GM19463 (cell line): ENCODE measurements around the gene TTLL4.

ENCODE experiments used
- ATAC-seq: cut with Tn5 transposase; IDR thresholded peaks from one replicate; pipeline ENCODE4 v1.9.1; 2021; ENCODE audit warnings: mild to moderate bottlenecking, moderate library complexity; ENCODE audit not compliant: unreplicated experiment

TTLL4 gene

DNA sequence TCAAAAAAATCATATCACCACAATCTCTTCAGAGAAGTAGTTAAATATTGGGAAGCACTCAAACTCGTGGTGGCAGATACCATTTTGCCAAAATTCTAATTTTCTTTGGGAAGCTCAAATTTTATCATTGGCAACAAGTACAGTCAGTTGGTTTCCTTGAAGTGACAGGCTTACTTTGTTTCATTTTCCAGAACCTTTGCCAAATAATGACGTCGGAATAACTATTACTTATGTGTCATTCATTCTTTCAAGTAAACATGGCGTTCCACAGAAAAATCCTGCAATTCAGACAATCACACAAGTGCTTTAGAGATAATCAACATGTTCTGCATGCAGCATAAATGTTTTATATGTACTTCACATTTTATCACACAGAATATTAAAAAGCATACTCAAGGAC is 5.4 kb downstream of the TTLL4 start:
- no peak for ATAC-seq

DNA sequence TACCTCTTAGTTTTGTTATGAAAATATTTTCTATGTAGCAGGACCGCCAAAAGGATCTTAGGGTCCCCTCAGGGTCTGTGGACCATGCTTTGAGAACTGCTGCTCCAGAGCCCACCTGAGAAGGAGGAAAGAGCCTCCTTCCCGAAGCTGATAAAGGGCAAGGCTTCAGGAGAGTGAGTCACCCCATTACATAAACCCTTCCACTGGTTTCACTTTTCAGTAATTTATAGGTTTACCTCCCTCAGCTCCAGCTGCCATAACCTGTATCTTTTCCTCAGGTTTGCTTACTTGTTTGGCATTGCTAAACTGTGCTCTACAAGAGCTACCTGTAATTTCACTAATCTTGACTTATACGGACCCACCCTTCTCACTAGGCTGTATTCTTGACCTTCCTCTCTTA is 6.6 kb downstream of the TTLL4 start:
- no peak for ATAC-seq

DNA sequence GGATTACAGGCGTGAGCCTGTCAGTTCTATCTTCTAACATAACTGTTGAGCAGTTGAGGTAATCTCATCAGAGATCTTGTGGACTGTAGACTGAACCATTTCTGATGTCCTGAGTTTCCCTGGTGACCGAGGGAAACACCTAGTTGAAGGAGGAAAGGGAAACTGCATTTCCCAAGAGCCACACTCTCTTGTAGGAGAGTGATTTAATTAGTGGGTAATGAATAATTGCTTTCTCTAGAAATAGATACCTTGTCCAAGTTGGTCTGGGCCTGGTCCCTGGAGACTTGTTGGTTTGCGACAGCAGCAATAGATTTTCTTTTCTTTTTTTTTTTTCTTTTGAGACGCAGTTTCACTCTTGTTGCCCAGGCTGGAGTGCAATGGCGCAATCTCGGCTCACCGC is 7.4 kb downstream of the TTLL4 start:
- no peak for ATAC-seq

DNA sequence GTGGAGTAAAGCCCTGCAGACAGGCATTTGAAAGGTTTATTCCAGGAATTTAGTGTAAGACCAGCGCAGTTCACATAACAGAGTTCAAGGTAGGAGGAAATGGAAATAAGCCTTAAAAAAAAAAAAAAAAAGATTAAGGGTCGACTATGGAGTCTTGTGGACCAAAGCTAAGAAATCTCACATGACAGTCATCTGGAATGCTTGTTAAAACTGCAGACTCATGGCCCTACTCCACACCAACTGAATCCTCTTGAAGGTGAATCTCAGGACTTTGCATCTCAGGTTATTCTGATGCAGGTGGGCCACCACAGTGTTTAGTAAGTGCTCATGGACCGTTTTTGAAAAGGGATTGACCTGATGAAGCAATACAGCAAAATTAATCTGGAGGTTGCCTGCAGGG is 8.8 kb downstream of the TTLL4 start:
- ATAC-seq = no peak

DNA sequence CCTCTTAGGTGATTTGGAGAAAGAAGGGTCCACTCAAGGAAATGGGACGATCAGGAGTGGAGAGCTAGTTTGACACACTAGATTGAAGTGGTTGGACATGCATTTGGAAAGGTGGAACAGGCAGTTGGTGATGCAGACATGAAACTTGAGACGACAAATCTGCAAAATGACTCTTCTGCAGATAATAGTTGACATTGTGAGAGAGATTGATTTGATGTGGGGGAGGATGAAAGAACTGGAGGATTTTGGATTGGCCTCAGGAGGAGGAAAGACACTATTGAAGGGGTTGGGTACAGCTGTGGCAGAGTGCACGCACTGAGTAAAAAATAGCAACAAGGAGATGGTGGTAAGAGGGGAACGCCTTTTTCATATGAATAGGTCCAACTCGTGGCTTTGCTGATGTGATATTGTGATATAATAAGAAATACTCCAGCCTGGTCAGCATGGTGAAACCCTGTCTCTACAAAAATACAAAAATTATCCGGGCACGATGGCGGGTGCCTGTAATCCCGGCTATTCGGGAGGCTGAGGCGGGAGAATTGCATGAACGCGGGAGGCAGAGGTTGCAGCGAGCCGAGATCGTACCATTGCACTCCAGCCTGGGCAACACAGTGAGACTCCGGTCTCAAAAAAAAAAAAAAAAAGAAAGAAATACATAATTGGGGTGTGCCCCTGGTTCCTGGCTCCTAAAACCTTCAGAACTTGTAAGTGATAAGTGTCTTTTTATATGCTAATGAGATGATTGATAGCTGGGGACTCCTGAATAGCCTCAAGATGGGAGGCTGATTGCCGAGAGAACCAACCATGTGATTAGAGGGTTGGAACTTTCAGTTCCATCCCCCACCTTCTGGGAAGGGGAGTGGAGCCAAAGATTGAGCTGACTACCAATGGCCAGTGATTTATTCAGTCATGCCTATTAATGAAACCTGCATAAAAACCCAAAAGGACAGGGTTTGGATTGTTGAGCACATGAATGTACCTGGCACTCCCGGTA is 9.7 kb downstream of the TTLL4 start:
- ATAC-seq = no peak

DNA sequence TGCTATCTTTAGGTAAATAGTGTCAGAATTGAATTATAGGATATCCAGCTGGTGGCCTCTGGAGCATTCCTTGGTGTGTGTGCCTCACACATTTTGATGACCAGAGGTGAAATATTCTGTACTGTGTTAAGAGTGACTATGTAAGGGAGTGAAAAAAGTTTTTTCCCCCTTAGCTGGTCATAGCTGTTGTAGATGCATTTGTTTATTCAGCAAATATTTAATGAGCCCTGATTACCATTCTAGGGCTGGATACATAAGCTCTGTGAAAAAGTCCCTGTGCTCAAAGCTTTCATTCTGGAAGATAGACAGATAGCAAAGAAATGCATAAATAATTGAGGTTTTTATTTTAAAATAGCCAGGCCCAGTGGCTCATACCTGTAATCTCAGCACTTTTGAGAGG is 10.9 kb downstream of the TTLL4 start:
- ATAC-seq = no peak

DNA sequence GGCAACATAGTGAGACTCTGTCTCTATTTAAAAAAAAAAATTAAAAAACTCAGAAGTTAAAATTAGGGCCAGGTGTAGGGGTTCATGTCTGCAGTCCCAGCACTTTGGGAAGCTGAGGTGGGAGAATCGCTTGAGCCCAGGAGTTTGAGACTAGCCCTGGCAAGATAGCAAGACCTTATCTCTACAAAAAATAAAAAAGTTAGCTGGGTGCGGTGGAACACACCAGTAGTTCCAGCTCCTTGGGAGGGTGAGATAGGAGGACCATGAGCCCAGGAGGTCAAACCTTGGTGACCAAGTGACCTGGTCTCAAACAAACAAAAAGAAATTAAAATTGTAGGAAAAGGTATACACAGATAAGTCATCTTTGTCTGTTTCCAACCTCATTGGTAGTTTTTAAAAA is 11.3 kb downstream of the TTLL4 start:
- ATAC-seq = no peak

DNA sequence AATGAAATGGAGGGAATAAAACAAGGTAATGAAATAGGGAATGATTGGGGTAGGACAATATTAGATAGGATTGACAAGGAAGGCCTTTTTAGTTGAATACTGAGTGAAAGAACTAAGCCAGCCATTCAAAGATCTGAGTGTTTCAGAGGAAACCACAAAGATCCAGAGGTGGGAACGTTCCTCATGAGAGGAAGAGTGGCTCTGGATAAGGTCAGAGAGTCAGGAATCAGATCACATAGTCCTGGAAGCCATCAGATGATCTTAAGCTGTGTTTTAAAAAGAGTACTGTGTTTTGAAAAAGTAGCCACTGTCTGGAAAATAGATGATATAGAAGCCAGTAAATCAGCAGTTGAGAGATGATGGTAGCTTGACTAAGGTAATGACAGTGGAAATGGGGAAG is 11.8 kb downstream of the TTLL4 start:
- ATAC-seq = no peak

DNA sequence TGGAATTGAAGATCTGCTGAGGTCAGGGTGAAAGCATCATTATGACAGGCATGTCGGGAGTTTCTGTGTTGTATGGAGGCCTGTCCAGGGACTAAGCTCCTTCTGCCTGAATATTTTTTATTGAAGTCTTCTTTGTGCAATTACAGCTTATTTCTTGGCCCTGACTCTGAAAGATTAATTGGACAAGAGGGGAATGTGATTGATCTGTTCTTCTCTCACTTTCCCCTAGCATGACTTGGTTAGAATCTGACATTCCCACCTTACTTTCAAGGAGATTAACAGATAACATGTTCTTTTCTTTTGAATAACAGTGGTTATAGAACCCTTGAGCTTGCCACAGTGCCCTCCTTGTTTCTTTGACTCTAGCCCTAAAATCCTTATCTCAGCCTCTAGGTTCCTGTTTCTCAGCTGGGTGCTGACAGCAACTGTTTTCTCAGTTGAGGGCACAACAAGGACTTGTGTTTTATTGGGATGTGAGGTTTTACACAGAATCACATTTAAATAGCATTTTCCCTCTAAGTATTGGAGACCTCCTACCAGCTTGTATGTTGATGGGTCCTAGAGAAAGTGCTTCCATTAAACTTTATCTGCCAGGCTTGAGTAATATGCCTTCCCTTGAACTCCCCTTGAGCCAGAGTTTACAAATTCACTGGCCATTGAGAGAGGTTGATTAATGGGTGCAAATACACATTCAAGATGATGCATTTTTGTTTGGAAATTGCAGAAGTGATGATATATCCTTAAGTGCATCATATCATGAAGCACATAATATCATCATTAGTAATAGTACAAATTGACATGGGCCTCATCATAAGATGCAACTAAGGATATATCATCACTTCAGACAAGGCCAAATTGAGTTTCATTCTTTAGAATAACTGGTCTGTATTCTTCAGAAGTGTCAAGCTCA is 12.5 kb downstream of the TTLL4 start:
- no peak for ATAC-seq

DNA sequence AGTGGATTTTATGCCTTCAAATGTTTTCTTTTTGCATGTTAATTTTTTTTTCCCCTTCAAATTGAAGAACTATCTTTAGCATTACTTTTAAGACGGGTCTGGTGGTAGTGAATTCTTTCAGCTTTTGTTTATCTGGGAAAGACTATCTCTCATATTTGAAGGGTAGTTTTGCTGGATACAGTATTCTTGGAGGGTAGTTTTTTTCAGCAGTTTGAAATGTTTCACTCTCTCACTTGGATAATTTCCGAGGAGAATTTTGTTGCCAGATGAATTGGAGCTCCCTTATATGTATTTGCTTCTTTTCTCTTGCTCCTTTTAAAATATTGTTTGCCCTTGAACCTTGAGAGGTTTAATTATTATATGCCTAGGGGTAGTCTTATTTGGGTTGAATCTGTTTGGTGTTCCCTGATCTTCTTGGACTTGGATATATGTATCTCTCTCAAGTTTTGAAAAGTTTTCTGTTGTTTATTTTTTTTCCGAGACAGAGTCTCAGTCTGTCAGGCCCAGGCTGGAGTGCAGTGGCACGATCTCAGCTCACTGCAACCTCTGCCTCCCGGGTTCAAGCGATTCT is 15.5 kb downstream of the TTLL4 start:
- ATAC-seq = no peak

DNA sequence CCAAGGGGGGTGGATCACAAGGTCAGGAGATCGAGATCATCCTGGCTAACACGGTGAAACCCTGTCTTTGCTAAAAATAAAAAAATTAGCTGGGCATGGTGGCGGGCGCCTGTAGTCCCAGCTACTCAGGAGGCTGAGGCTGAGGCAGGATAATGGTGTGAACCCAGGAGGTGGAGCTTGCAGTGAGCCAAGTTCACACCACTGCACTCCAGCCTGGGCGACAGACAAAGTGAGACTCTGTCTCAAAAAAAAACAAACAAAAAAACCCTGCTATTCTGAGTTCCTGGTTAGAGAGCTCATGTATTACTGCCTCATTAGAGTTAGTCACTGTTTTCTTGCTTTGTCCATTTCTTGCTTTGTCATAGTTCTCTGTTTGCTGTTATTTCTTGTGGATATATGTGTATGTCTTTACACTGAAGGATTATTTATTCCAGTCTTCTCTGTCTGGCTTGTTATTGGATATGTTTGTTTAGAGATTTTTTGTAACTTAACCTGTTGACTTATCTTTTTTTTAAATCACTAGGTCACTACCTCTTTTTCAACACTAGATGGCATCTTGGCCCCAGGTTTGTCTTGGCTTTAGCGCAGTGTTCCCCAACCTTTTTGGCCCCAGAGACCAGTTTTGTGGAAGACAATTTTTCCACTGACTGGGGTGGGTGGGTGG is 17.0 kb downstream of the TTLL4 start:
- ATAC-seq = no peak

DNA sequence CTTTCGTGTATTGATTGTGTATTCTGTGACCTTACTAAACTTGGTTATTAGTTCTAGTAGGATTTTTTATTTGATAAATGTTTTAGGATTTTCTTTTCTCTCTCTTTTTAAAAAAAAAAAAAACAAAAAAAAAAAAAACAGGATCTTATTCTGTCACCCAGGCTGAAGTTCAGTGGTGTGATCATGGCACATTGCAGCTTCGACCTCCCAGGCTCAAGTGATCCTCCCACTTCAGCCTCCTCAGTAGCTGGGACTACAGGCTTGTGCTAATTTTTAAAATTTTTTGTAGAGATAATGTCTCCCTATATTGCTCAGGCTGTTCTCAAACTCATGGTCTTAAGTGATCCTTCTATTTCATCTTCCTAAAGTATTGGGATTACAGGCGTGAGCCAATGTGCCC is 19.0 kb downstream of the TTLL4 start:
- no peak for ATAC-seq

DNA sequence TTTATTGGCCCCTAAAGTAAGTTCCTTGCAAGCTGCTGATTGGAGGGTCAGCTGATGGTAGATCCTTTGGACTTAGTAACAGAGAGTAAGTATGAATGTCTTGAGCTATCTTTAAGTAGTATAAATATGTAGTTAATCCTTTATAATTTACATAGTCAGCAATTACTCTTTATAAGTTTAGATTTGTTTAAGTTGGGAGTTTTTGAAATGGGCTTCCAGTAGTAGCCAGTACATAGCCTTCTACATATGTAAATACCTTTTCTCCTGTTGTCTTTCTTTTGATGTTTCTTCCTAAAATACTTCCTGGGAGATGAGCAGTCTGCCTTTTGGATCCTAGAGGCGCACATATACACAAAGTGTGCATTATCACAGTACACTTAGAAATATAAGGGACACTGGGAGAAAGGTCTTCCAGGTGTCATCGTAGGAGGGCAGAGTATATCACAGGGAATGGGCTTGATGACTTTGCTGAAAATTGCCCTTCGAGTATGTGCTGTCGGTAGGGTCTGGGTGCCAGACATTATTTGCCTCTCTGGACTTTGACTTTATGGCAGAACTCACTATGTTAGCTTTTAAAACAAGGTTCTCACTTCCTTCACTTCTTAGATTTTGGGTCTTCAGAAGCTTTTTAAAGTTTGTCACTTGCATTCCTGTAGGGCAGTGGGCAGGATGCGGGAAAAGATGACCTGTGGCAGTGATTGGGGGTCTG is 21.6 kb downstream of the TTLL4 start:
- ATAC-seq = no peak

DNA sequence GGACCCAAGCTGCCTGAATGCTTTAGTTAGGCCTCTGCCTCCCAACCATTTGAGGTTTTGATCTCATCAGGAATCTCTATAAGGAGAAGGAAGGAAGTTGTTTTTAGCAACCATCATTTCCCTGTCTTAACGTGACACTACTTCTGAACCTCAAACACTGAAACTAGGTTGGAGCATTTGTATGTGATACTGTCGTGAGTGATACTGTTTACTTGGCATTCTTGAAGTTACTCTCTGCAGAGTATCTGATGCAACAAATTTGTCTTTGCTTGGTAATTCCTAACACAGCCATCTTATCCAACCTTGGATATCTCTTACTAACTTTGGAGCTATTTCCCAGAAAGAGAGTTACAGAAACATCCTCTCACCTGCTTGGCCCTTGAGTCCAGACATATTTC is 22.1 kb downstream of the TTLL4 start:
- no peak for ATAC-seq

DNA sequence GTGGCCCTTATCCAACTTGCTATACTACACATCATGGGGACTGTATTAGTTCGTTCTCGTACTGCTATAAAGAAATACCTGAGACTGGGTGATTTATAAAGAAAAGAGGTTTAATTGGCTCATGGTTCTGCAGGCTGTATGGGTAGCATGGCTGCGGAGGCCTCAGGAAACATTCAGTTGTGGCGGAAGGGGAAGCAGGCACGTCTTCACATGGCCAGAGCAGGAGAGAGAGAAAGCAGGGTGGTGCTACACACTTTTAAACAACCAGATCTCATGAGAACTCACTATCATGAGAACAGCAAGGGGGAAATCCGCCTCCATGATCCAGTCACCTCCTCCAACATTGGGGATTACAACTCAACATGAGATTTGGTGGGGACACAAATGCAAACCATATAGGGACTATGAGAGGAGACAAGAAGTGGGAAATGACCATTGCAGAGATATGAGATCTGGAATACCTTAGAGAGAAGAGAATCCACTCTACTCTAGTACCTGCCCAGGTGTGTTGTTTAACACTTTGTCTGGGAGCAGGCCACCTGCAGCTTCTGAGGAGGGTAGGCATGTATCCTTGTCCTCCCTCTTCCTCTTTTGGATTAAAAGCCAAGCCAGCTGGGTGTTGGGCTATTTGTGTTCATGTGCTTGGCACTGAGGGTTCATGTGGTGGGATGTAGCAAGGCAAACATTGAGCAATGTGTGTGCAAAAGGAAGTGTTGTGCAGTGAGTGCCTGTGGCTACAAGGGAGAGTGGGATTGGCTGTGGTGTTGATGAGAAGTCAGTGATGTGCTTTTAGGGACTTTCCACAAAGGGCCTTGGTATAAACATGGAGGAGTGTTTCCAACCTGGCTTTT is 22.8 kb downstream of the TTLL4 start:
- peak; percentile 90 for ATAC-seq

DNA sequence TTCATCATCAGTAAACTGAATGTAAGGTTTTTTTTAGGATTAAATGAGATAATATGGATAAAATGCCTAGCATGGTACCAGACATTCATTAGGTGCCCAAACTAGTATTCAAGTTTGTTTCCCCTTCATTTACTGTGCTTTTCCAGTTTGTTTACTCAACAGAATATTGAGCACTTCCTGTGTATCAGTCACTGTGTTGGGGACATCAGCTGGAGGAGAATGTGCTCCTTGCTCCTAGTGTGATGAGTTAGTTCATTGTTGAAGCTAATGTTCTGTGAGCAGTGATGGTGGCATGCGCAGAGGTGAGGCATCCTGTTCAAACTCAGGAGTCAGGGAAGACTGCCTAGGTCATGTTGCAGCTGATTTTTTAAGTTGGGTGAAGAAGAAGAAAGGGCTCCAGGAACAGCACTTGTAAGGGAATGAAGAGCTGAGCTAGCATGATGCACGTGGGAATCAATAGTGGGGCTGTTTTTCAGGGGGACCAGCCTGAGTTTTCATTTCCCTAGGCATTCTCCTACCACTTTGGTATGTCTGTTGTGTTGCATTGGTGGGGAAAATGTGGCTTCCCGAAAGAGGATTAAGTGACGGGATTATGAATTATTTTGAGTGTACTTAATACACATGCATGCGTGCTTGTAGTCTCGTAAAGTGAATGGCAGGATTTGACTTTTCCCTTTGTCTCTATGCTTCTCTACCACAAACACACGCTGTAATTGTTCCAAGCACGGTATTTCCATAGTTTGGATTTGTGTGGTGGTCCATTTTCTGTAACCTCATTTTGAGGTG is 23.7 kb downstream of the TTLL4 start:
- ATAC-seq = no peak

DNA sequence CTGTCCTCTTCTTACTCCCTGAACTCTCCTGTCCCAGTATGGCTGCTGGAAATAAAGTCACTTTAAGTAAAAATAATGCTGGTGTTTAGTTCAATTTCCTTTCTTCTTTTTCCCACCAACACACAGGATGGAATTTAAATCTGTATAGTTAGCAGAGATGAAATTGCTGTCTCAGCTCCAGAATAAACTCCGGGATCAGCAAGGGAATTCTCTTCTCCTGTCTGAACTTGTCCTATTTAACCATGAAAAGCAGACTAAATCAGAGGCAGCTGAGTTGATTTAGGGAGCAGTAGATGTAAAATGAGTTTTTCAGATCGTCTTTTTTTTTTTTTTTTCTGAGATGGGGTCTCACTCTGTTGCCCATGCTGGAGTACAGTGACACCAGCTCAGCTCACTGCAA is 25.9 kb downstream of the TTLL4 start:
- no peak for ATAC-seq

DNA sequence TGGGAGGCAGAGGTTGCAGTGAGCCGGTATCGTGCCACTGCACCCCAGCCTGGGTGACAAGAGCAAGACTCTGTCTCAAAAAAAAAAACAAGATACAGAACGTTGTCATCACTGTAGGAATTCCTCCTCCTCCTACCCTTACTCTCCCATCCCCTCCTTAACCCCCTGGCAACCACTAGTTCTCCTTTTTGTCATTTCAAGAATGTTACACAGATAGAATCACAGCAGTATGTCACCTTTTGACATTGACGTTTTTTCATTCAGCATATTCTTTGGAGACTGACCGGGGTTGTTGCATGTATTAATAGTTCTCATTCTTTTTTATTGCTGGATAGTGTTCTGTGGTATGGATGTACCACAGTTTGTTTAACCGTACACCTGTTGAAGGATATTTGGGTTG is 32.4 kb downstream of the TTLL4 start:
- no peak for ATAC-seq

DNA sequence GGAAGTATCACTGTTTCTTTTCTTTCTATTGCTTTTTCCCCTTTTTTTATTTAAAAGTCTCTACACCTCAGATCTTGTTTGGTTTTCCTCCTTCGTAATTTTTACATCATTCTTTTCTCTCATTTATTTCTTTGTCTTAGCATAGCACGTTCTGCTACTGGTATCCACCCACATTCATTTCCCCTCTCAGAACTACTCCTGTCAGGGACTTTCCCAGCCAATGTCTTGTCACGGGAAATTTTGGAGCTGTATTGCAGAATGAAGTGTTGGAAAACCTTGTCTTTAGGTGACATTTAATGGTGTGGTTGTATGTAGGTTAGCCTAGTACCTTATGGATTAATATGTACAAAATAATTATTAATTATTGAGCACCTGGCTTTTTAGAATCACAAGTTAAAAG is 34.0 kb downstream of the TTLL4 start:
- peak; percentile 50 for ATAC-seq
